ENCODE results near the gene XXYLT1.
"Not testable (repeated sequence)": the region's sequence is repeated elsewhere in the genome, so short reads cannot be mapped to it uniquely, and the experiment has no call there.

Gene XXYLT1

GRCh38 chr3:195087840-195088601, 182.9 kb downstream of the XXYLT1 start:
- DNase-seq, result not testable (repeated sequence)

GRCh38 chr3:195087328-195087727, 183.6 kb downstream of the XXYLT1 start:
- DNase-seq, result no peak

GRCh38 chr3:195086885-195087284, 184.1 kb downstream of the XXYLT1 start:
- DNase-seq, result no peak

GRCh38 chr3:195086341-195086740, 184.6 kb downstream of the XXYLT1 start:
- no peak for DNase-seq

GRCh38 chr3:195085356-195086130, 185.4 kb downstream of the XXYLT1 start:
- DNase-seq, result no peak

GRCh38 chr3:195084746-195085145, 186.2 kb downstream of the XXYLT1 start:
- DNase-seq, result no peak

- no peak for DNase-seq
Observed at GRCh38 chr3:195083659-195084058, 187.3 kb downstream of the XXYLT1 start.

GRCh38 chr3:195082811-195083210, 188.1 kb downstream of the XXYLT1 start:
- no peak for DNase-seq

- no peak for DNase-seq
Observed at GRCh38 chr3:195081242-195081963, 189.6 kb downstream of the XXYLT1 start.

GRCh38 chr3:195080571-195081151, 190.3 kb downstream of the XXYLT1 start:
- DNase-seq, result no peak

- DNase-seq, result no peak
Observed at GRCh38 chr3:195080125-195080524, 190.8 kb downstream of the XXYLT1 start.

GRCh38 chr3:195079636-195080035, 191.3 kb downstream of the XXYLT1 start:
- DNase-seq, result no peak

GRCh38 chr3:195078891-195079440, 192.0 kb downstream of the XXYLT1 start:
- no peak for DNase-seq

- DNase-seq, result no peak
Observed at GRCh38 chr3:195077611-195078540, 193.1 kb downstream of the XXYLT1 start.

GRCh38 chr3:195076981-195077610, 193.9 kb downstream of the XXYLT1 start:
- no peak for DNase-seq

- no peak for DNase-seq
Observed at GRCh38 chr3:195075941-195076875, 194.8 kb downstream of the XXYLT1 start.

- no peak for DNase-seq
Observed at GRCh38 chr3:195075199-195075940, 195.6 kb downstream of the XXYLT1 start.

- no peak for DNase-seq
Observed at GRCh38 chr3:195073866-195074860, 196.8 kb downstream of the XXYLT1 start.
